Measurements from ENCODE around the gene NKIRAS1. TPM values are rescaled to one million over a fixed set of nuclear protein-coding genes. Genes with fewer than 3 reads are reported as not detected.

The NKIRAS1 gene
- total and polyA plus RNA-seq, 2 donors (not counting 1 experiment from before 2014, with no cell fraction given): 1.6 to 4.7 TPM

DNA sequence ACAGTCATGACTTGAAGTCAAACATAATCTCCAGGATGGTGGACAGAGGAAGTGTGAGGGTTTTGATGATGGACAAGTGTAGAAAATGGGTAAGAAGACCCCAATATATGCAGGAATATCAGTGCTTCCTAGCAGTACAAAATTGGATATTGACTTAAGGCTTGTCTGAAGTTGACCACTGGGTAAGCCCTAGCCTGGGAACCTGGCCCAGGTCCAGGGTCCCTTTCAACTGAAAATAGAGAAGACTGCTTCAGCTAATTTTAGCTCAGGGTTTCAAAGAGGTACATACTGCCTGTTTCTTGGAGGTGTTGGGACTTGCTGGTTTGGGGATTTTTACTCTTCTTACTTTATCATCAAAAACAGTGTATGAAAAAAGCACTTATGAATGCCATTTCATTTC is 33.0 kb upstream of the NKIRAS1 start:
- peak overlapping the region; percentile 70 for H3K4me3 Mint-ChIP-seq
- H4K20me1 ChIP-seq (ENCODE audit: control insufficient read depth, insufficient read depth, low read length, poor library complexity, severe bottlenecking): peaks cover 79% of the 10 kb centered on the region
- H3K4me1 ChIP-seq (ENCODE audit: control insufficient read depth in 2 of 2, insufficient read depth in 2 of 2, low read length in 2 of 2): peaks cover 55 to 57% of the 10 kb centered on the region in 2 donors
- H3K27me3 ChIP-seq (replicated peaks in 1 of 4; ENCODE audit: control extremely low read depth in 1 of 4, control insufficient read depth in 3 of 4, insufficient read depth in 4 of 4, low read length in 3 of 4): no peaks in the 10 kb centered on the region
- peak overlapping the region; percentile 66 for H3K4me2 ChIP-seq (replicated peaks; ENCODE audit: low read depth, low read length, poor library complexity, severe bottlenecking)
- peak overlapping the region; percentile 52 for H3K27ac Mint-ChIP-seq
- H3K36me3 ChIP-seq (replicated peaks in 1 of 2; ENCODE audit: control extremely low read depth in 1 of 2, control insufficient read depth in 1 of 2, extremely low read depth in 1 of 2, insufficient read depth in 2 of 2, low read length in 1 of 2): peaks cover 0 to 4% of the 10 kb centered on the region in 2 experiments
- TF ChIP-seq, protein P1, sequence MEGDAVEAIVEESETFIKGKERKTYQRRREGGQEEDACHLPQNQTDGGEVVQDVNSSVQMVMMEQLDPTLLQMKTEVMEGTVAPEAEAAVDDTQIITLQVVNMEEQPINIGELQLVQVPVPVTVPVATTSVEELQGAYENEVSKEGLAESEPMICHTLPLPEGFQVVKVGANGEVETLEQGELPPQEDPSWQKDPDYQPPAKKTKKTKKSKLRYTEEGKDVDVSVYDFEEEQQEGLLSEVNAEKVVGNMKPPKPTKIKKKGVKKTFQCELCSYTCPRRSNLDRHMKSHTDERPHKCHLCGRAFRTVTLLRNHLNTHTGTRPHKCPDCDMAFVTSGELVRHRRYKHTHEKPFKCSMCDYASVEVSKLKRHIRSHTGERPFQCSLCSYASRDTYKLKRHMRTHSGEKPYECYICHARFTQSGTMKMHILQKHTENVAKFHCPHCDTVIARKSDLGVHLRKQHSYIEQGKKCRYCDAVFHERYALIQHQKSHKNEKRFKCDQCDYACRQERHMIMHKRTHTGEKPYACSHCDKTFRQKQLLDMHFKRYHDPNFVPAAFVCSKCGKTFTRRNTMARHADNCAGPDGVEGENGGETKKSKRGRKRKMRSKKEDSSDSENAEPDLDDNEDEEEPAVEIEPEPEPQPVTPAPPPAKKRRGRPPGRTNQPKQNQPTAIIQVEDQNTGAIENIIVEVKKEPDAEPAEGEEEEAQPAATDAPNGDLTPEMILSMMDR (IDR thresholded peaks at IDR 0.05): no peak
- no peak for TF ChIP-seq EZH2 (IDR thresholded peaks at IDR 0.05; ENCODE audit: borderline replicate concordance, insufficient read depth, low read depth, low read length, poor library complexity, severe bottlenecking)
- POLR2A ChIA-PET: interaction anchor here (2.2 kb wide), 1 partner anchor 33 kb away, joined by 17 read pairs; the partner anchor contains the start of genes NKIRAS1 and RPL15
- H3K79me2 ChIP-seq (ENCODE audit: control insufficient read depth, insufficient read depth, low read length): peaks cover 84% of the 10 kb centered on the region
- peak overlapping the region; percentile 42 for H3K9ac ChIP-seq (ENCODE audit: low read length)
- ATAC-seq (ENCODE audit: low read depth) (no peak), DNase-seq (no peak)
- no peaks in the 10 kb centered on the region for H3K27me3 Mint-ChIP-seq
- peaks cover 71% of the 10 kb centered on the region for H3K4me1 Mint-ChIP-seq
- intact Hi-C loops (cut with micrococcal nuclease): loop anchor here (5.0 to 10.0 kb wide), 3 partner anchors 122 to 1835 kb away; partner anchors contain the start of gene NGLY1
- H3K4me3 ChIP-seq (ENCODE audit: control extremely low read depth in 1 of 5, extremely low read depth in 1 of 5, insufficient read depth in 1 of 5, low read depth in 2 of 5, low read length in 4 of 5): peak overlapping the region in 3 of 5 experiments; percentile 5 to 41 (median 9)
- no peak overlapping the region for H2AFZ ChIP-seq (ENCODE audit: insufficient read depth, low read depth, low read length, poor library complexity, severe bottlenecking)
- peaks cover 0 to 5% (median 2%) of the 10 kb centered on the region in 3 donors for H3K9me3 ChIP-seq (ENCODE audit: control extremely low read depth in 1 of 3, control insufficient read depth in 2 of 3, insufficient read depth in 1 of 3, low read length in 2 of 3)
- peaks cover 3% of the 10 kb centered on the region for H3K9me3 Mint-ChIP-seq (ENCODE audit: insufficient read depth)
- CTCF ChIA-PET: interaction anchor here (1.1 kb wide), 1 partner anchor 22 kb away, joined by 4 read pairs; no protein-coding TSS in a partner anchor
- H3K27ac ChIP-seq (ENCODE audit: low read length in 2 of 2): peak overlapping the region; percentile 36 to 54

DNA sequence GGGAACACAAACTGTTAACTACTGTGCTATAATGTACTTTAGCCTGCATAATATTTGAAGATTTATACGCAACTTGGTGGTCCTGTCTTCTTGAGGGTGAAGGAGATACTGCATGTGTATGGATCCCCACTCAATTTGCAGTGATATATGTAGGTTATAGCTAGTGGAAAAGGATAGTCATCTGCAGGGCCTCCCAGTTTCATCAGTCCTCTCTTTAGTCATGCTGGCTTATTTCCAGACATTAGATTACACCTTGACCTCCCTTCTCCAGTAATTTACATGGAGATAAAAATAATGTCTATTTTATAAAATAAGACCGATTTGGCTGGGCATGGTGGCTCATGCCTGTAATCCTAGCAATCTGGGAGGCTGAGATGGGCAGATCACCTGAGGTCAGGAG is 32.0 kb upstream of the NKIRAS1 start:
- Histone ChIP-seq H3K4me2 (replicated peaks; ENCODE audit: low read depth, low read length, poor library complexity, severe bottlenecking) (no peak overlapping the region), H3K9me3 (ENCODE audit: control extremely low read depth in 1 of 3, control insufficient read depth in 2 of 3, insufficient read depth in 1 of 3, low read length in 2 of 3) (peaks cover 0 to 5% (median 2%) of the 10 kb centered on the region in 3 donors), H3K79me2 (ENCODE audit: control insufficient read depth, insufficient read depth, low read length) (peaks cover 74% of the 10 kb centered on the region), H3K9ac (ENCODE audit: low read length) (no peak overlapping the region), H4K20me1 (ENCODE audit: control insufficient read depth, insufficient read depth, low read length, poor library complexity, severe bottlenecking) (peaks cover 69% of the 10 kb centered on the region), H3K27me3 (replicated peaks in 1 of 4; ENCODE audit: control extremely low read depth in 1 of 4, control insufficient read depth in 3 of 4, insufficient read depth in 4 of 4, low read length in 3 of 4) (no peaks in the 10 kb centered on the region), H3K4me3 (ENCODE audit: control extremely low read depth in 1 of 5, extremely low read depth in 1 of 5, insufficient read depth in 1 of 5, low read depth in 2 of 5, low read length in 4 of 5) (no peak overlapping the region), H3K36me3 (replicated peaks in 1 of 2; ENCODE audit: control extremely low read depth in 1 of 2, control insufficient read depth in 1 of 2, extremely low read depth in 1 of 2, insufficient read depth in 2 of 2, low read length in 1 of 2) (no peaks in the 10 kb centered on the region), H2AFZ (ENCODE audit: insufficient read depth, low read depth, low read length, poor library complexity, severe bottlenecking) (no peak overlapping the region), H3K4me1 (ENCODE audit: control insufficient read depth in 2 of 2, insufficient read depth in 2 of 2, low read length in 2 of 2) (peaks cover 53 to 58% of the 10 kb centered on the region in 2 donors), H3K27ac (ENCODE audit: low read length in 2 of 2) (no peak overlapping the region)
- DNase-seq (no peak), ATAC-seq (ENCODE audit: low read depth) (no peak)
- TF ChIP-seq EZH2 (IDR thresholded peaks at IDR 0.05; ENCODE audit: borderline replicate concordance, insufficient read depth, low read depth, low read length, poor library complexity, severe bottlenecking): no peak
- TF ChIP-seq, protein P1 (IDR thresholded peaks at IDR 0.05): no peak
- CTCF ChIA-PET: no interaction called here
- WGBS (ENCODE audit: insufficient coverage): 100% methylated on average over 1 of the region's 2 CpGs
- POLR2A ChIA-PET: interaction anchor here (0.6 kb wide), 1 partner anchor 21 kb away, joined by 3 read pairs; no protein-coding TSS in a partner anchor
- no peaks in the 10 kb centered on the region for H3K27me3 Mint-ChIP-seq
- no peak overlapping the region for H3K4me3 Mint-ChIP-seq
- peaks cover 3% of the 10 kb centered on the region for H3K9me3 Mint-ChIP-seq (ENCODE audit: insufficient read depth)
- H3K27ac Mint-ChIP-seq: no peak overlapping the region
- intact Hi-C loops (cut with micrococcal nuclease): loop anchor here (5.0 kb wide), 2 partner anchors 121 to 1719 kb away; no protein-coding TSS in a partner anchor
- peaks cover 71% of the 10 kb centered on the region for H3K4me1 Mint-ChIP-seq

Data from B cell (primary cell).